Measurements from ENCODE around the gene ACE. TPM values are rescaled to one million over a fixed set of nuclear protein-coding genes. Genes with fewer than 3 reads are reported as not detected.

The ACE gene
- total RNA-seq, 1 experiment from 2014 or later = 7.8 TPM

GRCh38 chr17:63537001-63537400, 60.1 kb downstream of the ACE start:
- peaks cover 18% of the 10 kb centered on the region for H3K4me1 Mint-ChIP-seq
- TF ChIP-seq ESRRA (CRISPR knock-in tag; IDR thresholded peaks at IDR 0.05; ENCODE audit: borderline replicate concordance) (no peak), SMAD4 (CRISPR knock-in tag; IDR thresholded peaks at IDR 0.05) (no peak), ZNF219 (CRISPR knock-in tag; IDR thresholded peaks at IDR 0.05; ENCODE audit: borderline replicate concordance) (no peak), JUN (CRISPR knock-in tag; IDR thresholded peaks at IDR 0.05) (no peak), AFF4 (CRISPR knock-in tag; IDR thresholded peaks at IDR 0.05; ENCODE audit: borderline replicate concordance) (no peak), USF2 (CRISPR knock-in tag; IDR thresholded peaks at IDR 0.05) (no peak), IRF1 (CRISPR knock-in tag; IDR thresholded peaks at IDR 0.05) (no peak), ZNF121 (CRISPR knock-in tag; IDR thresholded peaks at IDR 0.05) (no peak), CBFB (CRISPR knock-in tag; IDR thresholded peaks at IDR 0.05; ENCODE audit: low read depth) (no peak), E2F4 (CRISPR knock-in tag; IDR thresholded peaks at IDR 0.05; ENCODE audit: borderline replicate concordance, low read depth) (no peak), TCF7 (CRISPR knock-in tag; IDR thresholded peaks at IDR 0.05; ENCODE audit: low read depth) (no peak), SMAD3 (CRISPR knock-in tag; IDR thresholded peaks at IDR 0.05; ENCODE audit: borderline replicate concordance) (no peak), CTCF (IDR thresholded peaks at IDR 0.05) (no peak), MLX (CRISPR knock-in tag; IDR thresholded peaks at IDR 0.05) (no peak), HMGA2 (CRISPR knock-in tag; IDR thresholded peaks at IDR 0.05) (no peak), E2F5 (CRISPR knock-in tag; IDR thresholded peaks at IDR 0.05) (no peak), E2F1 (CRISPR knock-in tag; IDR thresholded peaks at IDR 0.05) (no peak), PREB (CRISPR knock-in tag; IDR thresholded peaks at IDR 0.05; ENCODE audit: borderline replicate concordance) (no peak), SOX15 (CRISPR knock-in tag; IDR thresholded peaks at IDR 0.05) (no peak), ZMAT4 (CRISPR knock-in tag; IDR thresholded peaks at IDR 0.05) (no peak)
- CTCF ChIA-PET = interaction anchor here (0.6 to 1.1 kb wide), 4 partner anchors 40 to 101 kb away, joined by 3 to 4 read pairs (median 4); no protein-coding TSS in a partner anchor
- no peaks in the 10 kb centered on the region for H3K9me3 Mint-ChIP-seq
- DNase-seq (ENCODE audit: low spot score) (no peak), ATAC-seq (no peak)
- peaks cover 20% of the 10 kb centered on the region for H3K27me3 Mint-ChIP-seq (ENCODE audit: low read depth)
- POLR2A ChIA-PET = no interaction called here
- no peak overlapping the region for H3K27ac Mint-ChIP-seq
- H3K36me3 Mint-ChIP-seq = no peaks in the 10 kb centered on the region
- H3K4me3 Mint-ChIP-seq = no peak overlapping the region
